A549 (cell line): ENCODE data around the gene B4GALT2. TPM values are rescaled to one million over a fixed set of nuclear protein-coding genes. Genes with fewer than 3 reads are reported as not detected.

Experiments used
- ATAC-seq, 2 experiments: fragments of 200-7000 bp in 1 of 2; fragments of >200 bp in 1 of 2; cut with Nextera tagmentation in 1 of 2; cut with Tn5 transposase in 1 of 2; 3 replicates each; pipeline versions ENCODE4 v1.8.0 to v1.9.1; 2018 to 2020; ENCODE audit warnings: mild to moderate bottlenecking in 1 of 2, moderate library complexity in 1 of 2
- CTCF ChIA-PET: fragments of 300-600 bp; sonication (Branson Sonifier 250); formaldehyde crosslinking; extraction: SDS; loops from one replicate; lab custom pipeline; 2021; ENCODE audit warnings: antibody characterized with exemption, inconsistent platforms; lab: Yijun Ruan, JAX
- POLR2A ChIA-PET: fragments of 350-600 bp; formaldehyde crosslinking; extraction: SDS; loops from one replicate; lab custom pipeline; 2021; ENCODE audit warnings: antibody characterized with exemption, inconsistent platforms; lab: Yijun Ruan, JAX
- DNase-seq, 2 experiments: peaks; one replicate each; pipeline versions ENCODE4 v3.0.0 to v3.0.0-alpha.2; 2011 to 2016; ENCODE audit warnings: low read depth in 1 of 2, low spot score in 1 of 2
- FAIRE-seq: peaks from 2 replicates; lab custom pipeline; 2011; peaks lifted over from hg19 to GRCh38; lab: Jason Lieb, UNC
- H3K27ac ChIP-seq, 2 experiments: fragments of >200 bp; sonication (Bioruptor Twin); formaldehyde crosslinking; 3 replicates each; pipeline ENCODE4 v1.5.1; 2016 to 2017
- H3K4me1 ChIP-seq: fragments of >200 bp; sonication (Bioruptor Twin); formaldehyde crosslinking; 3 replicates; pipeline ENCODE4 v1.6.1; 2016
- H3K4me2 ChIP-seq: fragments of >200 bp; sonication (Bioruptor Twin); formaldehyde crosslinking; 3 replicates; pipeline ENCODE4 v1.6.1; 2016
- H3K4me3 ChIP-seq: fragments of >200 bp; sonication (Bioruptor Twin); formaldehyde crosslinking; 3 replicates; pipeline ENCODE4 v1.5.1; 2016
- H3K9me3 ChIP-seq: fragments of >200 bp; sonication (Bioruptor Twin); formaldehyde crosslinking; 3 replicates; pipeline ENCODE4 v1.6.1; 2016
- BCL3 ChIP-seq: fragments of >200 bp; sonication (Bioruptor Twin); formaldehyde crosslinking; IDR thresholded peaks from 3 replicates; pipeline ENCODE4 v1.6.1; 2016
- BHLHE40 ChIP-seq: IDR thresholded peaks from 2 replicates; pipeline ENCODE4 v1.6.1; 2012; ENCODE audit warnings: low read depth, low read length, inconsistent platforms
- CBX8 ChIP-seq: fragments of 200-600 bp; sonication (generic); IDR thresholded peaks from 2 replicates; pipeline ENCODE4 v1.6.1; 2016
- CHD2 ChIP-seq: fragments of 150-350 bp; IDR thresholded peaks from 2 replicates; pipeline ENCODE4 v1.6.1; 2014; ENCODE audit warnings: low read length; ENCODE audit not compliant: partially characterized antibody
- CHD4 ChIP-seq: fragments of 200-600 bp; sonication (generic); IDR thresholded peaks from 2 replicates; pipeline ENCODE4 v1.6.1; 2016; ENCODE audit warnings: antibody characterized with exemption, mild to moderate bottlenecking, borderline replicate concordance
- CTCF ChIP-seq: fragments of >200 bp; sonication (Bioruptor Twin); formaldehyde crosslinking; IDR thresholded peaks from 3 replicates; pipeline ENCODE4 v1.5.1; 2016
- EHF ChIP-seq: fragments of 250-450 bp; sonication (Bioruptor Pico); IDR thresholded peaks from 2 replicates; pipeline ENCODE4 v1.5.0; 2020; ENCODE audit warnings: mild to moderate bottlenecking
- EHMT2 ChIP-seq: fragments of 200-600 bp; sonication (generic); IDR thresholded peaks from 2 replicates; pipeline ENCODE4 v1.6.1; 2016; ENCODE audit warnings: antibody characterized with exemption, low read depth, mild to moderate bottlenecking, moderate library complexity
- ESRRA ChIP-seq: fragments of 150-350 bp; IDR thresholded peaks from 2 replicates; pipeline ENCODE4 v1.6.1; 2014; ENCODE audit warnings: mild to moderate bottlenecking, low read length, borderline replicate concordance
- FOSB ChIP-seq: fragments of 250-450 bp; sonication (Bioruptor Pico); IDR thresholded peaks from 2 replicates; pipeline ENCODE4 v1.5.0; 2020; ENCODE audit warnings: mild to moderate bottlenecking, moderate library complexity
- GATA3 ChIP-seq: IDR thresholded peaks from 2 replicates; pipeline ENCODE4 v1.6.1; 2012; ENCODE audit warnings: borderline replicate concordance
- HEYL ChIP-seq: fragments of 250-450 bp; sonication (Bioruptor Pico); IDR thresholded peaks from 2 replicates; pipeline ENCODE4 v1.8.0; 2021; ENCODE audit warnings: mild to moderate bottlenecking, moderate library complexity
- JUN ChIP-seq, 2 experiments: fragments of >200 bp; sonication (Bioruptor Twin); formaldehyde crosslinking; IDR thresholded peaks; 2 replicates in 1 of 2; 3 replicates in 1 of 2; pipeline ENCODE4 v1.6.1; 2016 to 2017
- KDM1A ChIP-seq: fragments of 200-600 bp; sonication (generic); IDR thresholded peaks from 2 replicates; pipeline ENCODE4 v1.6.1; 2016; ENCODE audit warnings: low read depth, mild to moderate bottlenecking
- MYC ChIP-seq: IDR thresholded peaks from 2 replicates; pipeline ENCODE4 v1.6.1; 2012; ENCODE audit warnings: mild to moderate bottlenecking, inconsistent platforms, low read length, improper control_type of control experiment, borderline replicate concordance
- NPAS2 ChIP-seq: fragments of 250-450 bp; sonication (Bioruptor Pico); IDR thresholded peaks from 2 replicates; pipeline ENCODE4 v1.8.0; 2022; ENCODE audit warnings: mild to moderate bottlenecking, moderate library complexity, borderline replicate concordance
- POLR2A ChIP-seq: IDR thresholded peaks from 2 replicates; pipeline ENCODE4 v1.6.1; 2012; ENCODE audit warnings: mild to moderate bottlenecking, low read length
- RAD21 ChIP-seq, 2 experiments: fragments of >200 bp in 1 of 2; sonication (Bioruptor Twin) in 1 of 2; formaldehyde crosslinking in 1 of 2; IDR thresholded peaks in 1 of 2; conservative IDR thresholded peaks in 1 of 2; 2 replicates in 1 of 2; 3 replicates in 1 of 2; pipeline ENCODE4 v1.6.1; 2012 to 2018; ENCODE audit warnings: inconsistent platforms in 1 of 2
- RARB ChIP-seq: fragments of 250-450 bp; sonication (Bioruptor Pico); IDR thresholded peaks from 2 replicates; pipeline ENCODE4 v1.8.0; 2021; ENCODE audit warnings: mild to moderate bottlenecking, moderate library complexity
- RNF2 ChIP-seq: fragments of 200-600 bp; sonication (generic); IDR thresholded peaks from 2 replicates; pipeline ENCODE4 v1.6.1; 2016; ENCODE audit warnings: low read depth, mild to moderate bottlenecking, antibody characterized with exemption, moderate library complexity, borderline replicate concordance
- SMC3 ChIP-seq: fragments of >200 bp; sonication (Bioruptor Twin); formaldehyde crosslinking; IDR thresholded peaks from 3 replicates; pipeline ENCODE4 v1.6.1; 2018; ENCODE audit warnings: inconsistent platforms
- SREBF2 ChIP-seq: fragments of 450-650 bp; IDR thresholded peaks from 2 replicates; pipeline ENCODE4 v1.6.1; 2014; ENCODE audit warnings: mild to moderate bottlenecking, moderate library complexity
- TFCP2L1 ChIP-seq: fragments of 250-450 bp; sonication (Bioruptor Pico); IDR thresholded peaks from 2 replicates; pipeline ENCODE4 v1.5.0; 2021; ENCODE audit warnings: mild to moderate bottlenecking
- TP53 ChIP-seq: fragments of 250-450 bp; sonication (Bioruptor Pico); IDR thresholded peaks from 2 replicates; pipeline ENCODE4 v1.5.0; 2021; ENCODE audit warnings: mild to moderate bottlenecking, moderate library complexity
- USF2 ChIP-seq: fragments of 450-650 bp; IDR thresholded peaks from 2 replicates; pipeline ENCODE4 v1.6.1; 2014; ENCODE audit warnings: antibody characterized with exemption
- ZC3H11A ChIP-seq: fragments of 450-650 bp; IDR thresholded peaks from 2 replicates; pipeline ENCODE4 v1.6.1; 2014; ENCODE audit warnings: antibody characterized with exemption, mild to moderate bottlenecking
- ZSCAN20 ChIP-seq: fragments of 250-450 bp; sonication (Bioruptor Pico); IDR thresholded peaks from 2 replicates; pipeline ENCODE4 v1.8.0; 2022; ENCODE audit warnings: mild to moderate bottlenecking, moderate library complexity
- WGBS: methylation state at CpG from one replicate; pipeline ENCODE4 v1.1.6; 2017; ENCODE audit errors: missing lambda C conversion rate; 5-methylcytosine and 5-hydroxymethylcytosine counted together
- polyA plus RNA-seq, 4 experiments: library from polyadenylated mRNA; depleted of rRNA in 3 of 4; stranded (reverse); fragments of >200 nt; fragmentation: RNase III in 1 of 4; extraction: RNeasy Plus Mini Kit Qiagen cat#74134 plus additional on column Dnase treatment in 1 of 4; gene quantifications; 2 replicates in 3 of 4; 3 replicates in 1 of 4; pipeline ENCODE4 v1.2.3, GENCODE V29; 2011 to 2017
- TF ChIP-seq, protein P1 (sequence below): IDR thresholded peaks from 2 replicates; pipeline ENCODE4 v1.6.1; 2012
- TF ChIP-seq, protein P2 (sequence below): fragments of 250-450 bp; sonication (Bioruptor Pico); IDR thresholded peaks from 2 replicates; pipeline ENCODE4 v1.5.0; 2021; ENCODE audit warnings: mild to moderate bottlenecking, moderate library complexity, borderline replicate concordance

B4GALT2 gene
- polyA plus RNA-seq, 2 of the 4 experiments (the other 2 are of a cell fraction): 19.0 to 35.8 TPM

DNA sequence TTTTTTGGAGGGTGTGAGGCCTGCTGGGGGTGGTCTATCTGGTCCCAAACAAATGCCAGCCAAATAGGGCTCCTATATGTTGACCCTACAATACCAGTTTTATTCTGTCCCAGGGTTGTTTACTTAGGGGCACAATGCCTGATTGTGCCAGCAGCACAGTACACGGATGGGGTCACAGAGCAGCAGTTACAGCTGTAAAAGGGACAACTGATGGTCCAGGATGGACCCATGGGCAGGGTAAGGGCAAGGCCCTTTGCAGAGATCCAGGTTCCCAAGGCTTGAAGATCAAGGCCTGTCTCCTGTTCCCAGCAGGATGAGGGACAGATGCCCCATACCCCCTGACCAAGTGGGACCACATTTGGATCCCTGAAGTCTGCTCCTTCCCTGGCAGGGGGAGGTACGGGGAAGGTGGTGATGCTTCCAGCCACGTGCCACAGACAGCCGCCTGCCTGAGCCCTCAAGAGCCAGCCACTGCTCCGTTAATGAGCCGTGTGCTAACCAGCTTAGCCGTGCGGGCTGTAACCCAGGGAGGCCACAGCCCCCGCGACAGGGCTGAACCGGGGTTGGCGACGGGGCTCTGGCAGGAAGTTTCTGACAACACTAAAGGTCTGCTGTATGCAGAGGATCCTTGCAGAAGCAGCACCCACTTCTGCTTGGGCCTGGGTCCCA lies 34.1 kb downstream of the B4GALT2 start:
- no peak overlapping the region for H3K4me2 ChIP-seq
- 94% methylated on average over 6 of the region's 13 CpGs for WGBS
- ATAC-seq (no peak), FAIRE-seq (no peak), DNase-seq (no peak)
- TF ChIP-seq ESRRA (no peak), HEYL (no peak), ZSCAN20 (CRISPR knock-in tag) (no peak), USF2 (no peak), POLR2A (no peak), RAD21 (conservative IDR thresholded peaks at IDR 0.05 in 1 of 2, IDR thresholded peaks at IDR 0.05 in 1 of 2) (no peak), BHLHE40 (no peak), NPAS2 (CRISPR knock-in tag) (no peak), EHF (CRISPR knock-in tag) (no peak), CHD4 (no peak), FOSB (no peak), CTCF (no peak), SMC3 (no peak), SREBF2 (no peak), MYC (no peak), CBX8 (no peak)
- TF ChIP-seq, protein P1, sequence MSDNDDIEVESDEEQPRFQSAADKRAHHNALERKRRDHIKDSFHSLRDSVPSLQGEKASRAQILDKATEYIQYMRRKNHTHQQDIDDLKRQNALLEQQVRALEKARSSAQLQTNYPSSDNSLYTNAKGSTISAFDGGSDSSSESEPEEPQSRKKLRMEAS: no peak
- ChIA-PET POLR2A (no interaction called here), CTCF (interaction anchor here (3.2 to 25.3 kb wide), 2 partner anchors 11 to 35 kb away, joined by 15 to 412 read pairs; no protein-coding TSS in a partner anchor)
- H3K9me3 ChIP-seq: no peaks in the 10 kb centered on the region
- 0 out of 3 replicates have a peak, but pooled peaks cover 3% of the 10 kb centered on the region for H3K4me1 ChIP-seq
- H3K27ac ChIP-seq: no peak overlapping the region
- no peak overlapping the region for H3K4me3 ChIP-seq

DNA sequence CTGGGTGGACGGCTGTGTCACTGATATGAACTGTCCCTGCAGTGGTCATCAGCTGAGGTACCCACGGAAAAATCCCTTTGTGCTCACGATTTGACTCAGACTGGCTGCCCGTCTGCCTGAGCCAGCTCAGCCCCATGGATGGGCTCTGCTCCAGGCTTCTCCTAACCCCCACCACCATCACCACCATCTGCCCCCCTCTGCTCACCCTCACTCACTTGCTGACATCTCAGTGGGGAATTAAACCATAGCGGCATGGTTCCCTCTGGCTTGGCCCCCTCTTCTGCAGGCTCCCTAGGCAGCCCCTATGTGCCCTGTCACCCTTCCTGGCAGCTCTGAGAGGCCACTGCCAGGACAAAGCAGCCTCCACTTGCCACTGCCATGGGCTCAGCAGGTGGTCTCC lies 34.9 kb downstream of the B4GALT2 start:
- POLR2A ChIA-PET: no interaction called here
- 85% methylated on average over 5 of the region's 5 CpGs for WGBS
- ATAC-seq: no peak
- 0 out of 3 replicates have a peak, but pooled peaks cover 3% of the 10 kb centered on the region for H3K4me1 ChIP-seq
- DNase-seq: no peak
- TF ChIP-seq KDM1A: no peak
- no peak for TF ChIP-seq POLR2A
- TF ChIP-seq JUN (IDR thresholded peaks at IDR 0.05): no peak
- no peak for TF ChIP-seq RNF2
- TF ChIP-seq, protein P1: no peak
- no peak for TF ChIP-seq RARB (CRISPR knock-in tag)
- TF ChIP-seq TP53 (CRISPR knock-in tag): no peak
- TF ChIP-seq, protein P2, sequence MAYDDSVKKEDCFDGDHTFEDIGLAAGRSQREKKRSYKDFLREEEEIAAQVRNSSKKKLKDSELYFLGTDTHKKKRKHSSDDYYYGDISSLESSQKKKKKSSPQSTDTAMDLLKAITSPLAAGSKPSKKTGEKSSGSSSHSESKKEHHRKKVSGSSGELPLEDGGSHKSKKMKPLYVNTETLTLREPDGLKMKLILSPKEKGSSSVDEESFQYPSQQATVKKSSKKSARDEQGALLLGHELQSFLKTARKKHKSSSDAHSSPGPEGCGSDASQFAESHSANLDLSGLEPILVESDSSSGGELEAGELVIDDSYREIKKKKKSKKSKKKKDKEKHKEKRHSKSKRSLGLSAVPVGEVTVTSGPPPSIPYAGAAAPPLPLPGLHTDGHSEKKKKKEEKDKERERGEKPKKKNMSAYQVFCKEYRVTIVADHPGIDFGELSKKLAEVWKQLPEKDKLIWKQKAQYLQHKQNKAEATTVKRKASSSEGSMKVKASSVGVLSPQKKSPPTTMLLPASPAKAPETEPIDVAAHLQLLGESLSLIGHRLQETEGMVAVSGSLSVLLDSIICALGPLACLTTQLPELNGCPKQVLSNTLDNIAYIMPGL (CRISPR knock-in tag): no peak
- TF ChIP-seq GATA3: no peak
- no peak for TF ChIP-seq CHD2
- TF ChIP-seq BCL3: no peak
- no peak for TF ChIP-seq FOSB
- no peak for TF ChIP-seq ZSCAN20 (CRISPR knock-in tag)
- no peak for TF ChIP-seq EHMT2
- no peak for TF ChIP-seq TFCP2L1
- TF ChIP-seq SREBF2: no peak
- no peak for TF ChIP-seq ZC3H11A
- TF ChIP-seq, all 56 proteins: peak for 0
- Histone ChIP-seq H3K9me3 (no peaks in the 10 kb centered on the region), H3K4me3 (no peak overlapping the region), H3K27ac (no peak overlapping the region), H3K4me2 (no peak overlapping the region)
- FAIRE-seq: no peak
- CTCF ChIA-PET: interaction anchor here (1.1 to 25.3 kb wide), 4 partner anchors 12 to 34 kb away, joined by 4 to 412 read pairs (median 32); no protein-coding TSS in a partner anchor
